WTC11 (cell line): Measurements from ENCODE around the gene ZNF547. TPM values are rescaled to one million over a fixed set of nuclear protein-coding genes. Genes with fewer than 3 reads are reported as not detected.

ENCODE experiments used
- ATAC-seq: fragments of 200-7000 bp; cut with Tn5 transposase; 2 replicates; pipeline ENCODE4 v1.10.0; 2021; ENCODE audit warnings: mild to moderate bottlenecking, moderate library complexity
- CTCF ChIA-PET: fragments of 300-600 bp; sonication (Branson Sonifier 250); formaldehyde crosslinking; loops from one replicate; lab custom pipeline; 2021; ENCODE audit warnings: antibody characterized with exemption; lab: Charles Lee
- POLR2A ChIA-PET: fragments of 350-600 bp; sonication (Branson Sonifier 250); formaldehyde crosslinking; loops from one replicate; lab custom pipeline; 2021; ENCODE audit warnings: antibody characterized with exemption; lab: Charles Lee
- DNase-seq: peaks from one replicate; pipeline ENCODE4 v3.0.0; 2021; ENCODE audit warnings: low spot score
- H3K27ac Mint-ChIP-seq: 2 replicates; pipeline ENCODE4 v1.8.0; 2021; ENCODE audit warnings: mixed read lengths
- H3K27me3 Mint-ChIP-seq: 2 replicates; pipeline ENCODE4 v1.8.0; 2021; ENCODE audit warnings: low read depth, mild to moderate bottlenecking, moderate library complexity, mixed read lengths
- H3K36me3 Mint-ChIP-seq: 2 replicates; pipeline ENCODE4 v1.8.0; 2021; ENCODE audit warnings: mixed read lengths
- H3K4me1 Mint-ChIP-seq: 2 replicates; pipeline ENCODE4 v1.8.0; 2022; ENCODE audit warnings: mixed read lengths
- H3K4me3 Mint-ChIP-seq: 2 replicates; pipeline ENCODE4 v1.8.0; 2021; ENCODE audit warnings: mild to moderate bottlenecking, moderate library complexity, mixed read lengths
- H3K9me3 Mint-ChIP-seq: 2 replicates; pipeline ENCODE4 v1.8.0; 2021; ENCODE audit warnings: mixed read lengths
- AR ChIP-seq: fragments of 250-450 bp; sonication (Bioruptor Pico); IDR thresholded peaks from 2 replicates; pipeline ENCODE4 v1.9.0; 2021; ENCODE audit warnings: mild to moderate bottlenecking
- CDX4 ChIP-seq: fragments of 250-450 bp; sonication (Bioruptor Pico); IDR thresholded peaks from 2 replicates; pipeline ENCODE4 v1.9.0; 2021; ENCODE audit warnings: moderate library complexity, mild to moderate bottlenecking, inconsistent platforms, borderline replicate concordance
- CREM ChIP-seq: sonication (generic); formaldehyde crosslinking; IDR thresholded peaks from 2 replicates; pipeline ENCODE4 v1.8.1; 2022; ENCODE audit warnings: mild to moderate bottlenecking, missing genetic modification reagents, moderate library complexity
- CTCF ChIP-seq: fragments of 200-600 bp; IDR thresholded peaks from 2 replicates; pipeline ENCODE4 v1.8.0; 2022; ENCODE audit warnings: antibody characterized with exemption
- ELF4 ChIP-seq: sonication (generic); formaldehyde crosslinking; IDR thresholded peaks from 2 replicates; pipeline ENCODE4 v1.8.1; 2022; ENCODE audit warnings: low read depth, mild to moderate bottlenecking, moderate library complexity, missing genetic modification reagents
- ETV6 ChIP-seq: sonication (generic); formaldehyde crosslinking; IDR thresholded peaks from 2 replicates; pipeline ENCODE4 v1.8.1; 2022; ENCODE audit warnings: mild to moderate bottlenecking, missing genetic modification reagents
- FOXJ3 ChIP-seq: sonication (generic); formaldehyde crosslinking; IDR thresholded peaks from 2 replicates; pipeline ENCODE4 v1.9.0; 2021; ENCODE audit warnings: missing genetic modification reagents, mild to moderate bottlenecking, borderline replicate concordance
- GTF2I ChIP-seq: fragments of 250-450 bp; sonication (Bioruptor Pico); conservative IDR thresholded peaks from 2 replicates; pipeline ENCODE4 v1.4.0; 2021; ENCODE audit warnings: mild to moderate bottlenecking
- IRF2 ChIP-seq: sonication (generic); formaldehyde crosslinking; IDR thresholded peaks from 2 replicates; pipeline ENCODE4 v1.8.0; 2022; ENCODE audit warnings: low read depth, missing genetic modification reagents, borderline replicate concordance
- JAZF1 ChIP-seq: fragments of 250-450 bp; sonication (Bioruptor Pico); IDR thresholded peaks from 2 replicates; pipeline ENCODE4 v1.9.0; 2021; ENCODE audit warnings: moderate library complexity, mild to moderate bottlenecking, inconsistent platforms
- KAT7 ChIP-seq: sonication (generic); formaldehyde crosslinking; IDR thresholded peaks from 2 replicates; pipeline ENCODE4 v1.8.1; 2023; ENCODE audit warnings: missing genetic modification reagents, mild to moderate bottlenecking, borderline replicate concordance
- NFE2L1 ChIP-seq: sonication (generic); formaldehyde crosslinking; IDR thresholded peaks from 2 replicates; pipeline ENCODE4 v1.8.1; 2023; ENCODE audit warnings: missing genetic modification reagents
- PREB ChIP-seq: sonication (generic); formaldehyde crosslinking; IDR thresholded peaks from 2 replicates; pipeline ENCODE4 v1.8.1; 2022; ENCODE audit warnings: mild to moderate bottlenecking, missing genetic modification reagents, moderate library complexity, borderline replicate concordance
- SMAD4 ChIP-seq: sonication (generic); formaldehyde crosslinking; IDR thresholded peaks from 2 replicates; pipeline ENCODE4 v1.8.0; 2022; ENCODE audit warnings: mild to moderate bottlenecking, missing genetic modification reagents
- SOX15 ChIP-seq: fragments of 250-450 bp; sonication (Bioruptor Pico); IDR thresholded peaks from 2 replicates; pipeline ENCODE4 v1.9.0; 2021; ENCODE audit warnings: mild to moderate bottlenecking
- TEAD4 ChIP-seq: sonication (generic); formaldehyde crosslinking; IDR thresholded peaks from 2 replicates; pipeline ENCODE4 v1.8.0; 2022; ENCODE audit warnings: mild to moderate bottlenecking, missing genetic modification reagents
- ZNF281 ChIP-seq: sonication (generic); formaldehyde crosslinking; IDR thresholded peaks from 2 replicates; pipeline ENCODE4 v1.8.0; 2023; ENCODE audit warnings: mild to moderate bottlenecking, missing genetic modification reagents
- ZNF396 ChIP-seq: fragments of 250-450 bp; sonication (Bioruptor Pico); IDR thresholded peaks from 2 replicates; pipeline ENCODE4 v1.8.0; 2021; ENCODE audit warnings: mild to moderate bottlenecking, moderate library complexity, borderline replicate concordance
- total RNA-seq: library from RNA; stranded (reverse); gene quantifications from 3 replicates; pipeline ENCODE4 v1.2.3, GENCODE V29; 2021

The ZNF547 gene
- total RNA-seq, 1 experiment from 2014 or later = 2.3 TPM

GRCh38 chr19:57382806-57383488 is 19.6 kb downstream of the ZNF547 start:
- Mint-ChIP-seq H3K36me3 (peaks cover 14% of the 10 kb centered on the region), H3K27me3 (peaks cover 16% of the 10 kb centered on the region), H3K27ac (no peak overlapping the region), H3K9me3 (peaks cover 19% of the 10 kb centered on the region), H3K4me1 (no peaks in the 10 kb centered on the region), H3K4me3 (no peak overlapping the region)
- POLR2A ChIA-PET = no interaction called here
- no peak for ATAC-seq
- DNase-seq = no peak
- TF ChIP-seq TEAD4 (CRISPR knock-in tag) = no peak
- no peak for TF ChIP-seq CDX4
- no peak for TF ChIP-seq NFE2L1
- no peak for TF ChIP-seq SMAD4 (CRISPR knock-in tag)
- TF ChIP-seq SOX15 (CRISPR knock-in tag) = no peak
- CTCF ChIA-PET = interaction anchor here (0.7 kb wide), 1 partner anchor 771 kb away, joined by 3 read pairs; no protein-coding TSS in a partner anchor

GRCh38 chr19:57389194-57389729 is 25.9 kb downstream of the ZNF547 start:
- Mint-ChIP-seq H3K27me3 (peaks cover 19% of the 10 kb centered on the region), H3K27ac (peak overlapping the region; percentile 97), H3K4me1 (peaks cover 13% of the 10 kb centered on the region), H3K36me3 (no peaks in the 10 kb centered on the region), H3K9me3 (no peaks in the 10 kb centered on the region), H3K4me3 (peak overlapping the region; percentile 95)
- ChIA-PET CTCF (interaction anchor here (0.6 to 1.9 kb wide), 8 partner anchors 14 to 285 kb away, joined by 3 to 9 read pairs (median 4); partner anchors contain the start of genes TRAPPC2B, ZNF547 and ZNF549), POLR2A (interaction anchor here (0.6 to 1.4 kb wide), 5 partner anchors 26 to 225 kb away, joined by 3 to 6 read pairs (median 4); partner anchors contain the start of genes TRAPPC2B, ZNF134, ZNF264 and ZNF304)
- ATAC-seq (no peak), DNase-seq (no peak)
- no peak for TF ChIP-seq PREB (CRISPR knock-in tag)
- no peak for TF ChIP-seq AR (CRISPR knock-in tag)
- no peak for TF ChIP-seq ELF4
- TF ChIP-seq JAZF1 (CRISPR knock-in tag) = no peak
- no peak for TF ChIP-seq ETV6 (CRISPR knock-in tag)
- TF ChIP-seq IRF2 (CRISPR knock-in tag) = no peak
- no peak for TF ChIP-seq KAT7 (CRISPR knock-in tag)
- no peak for TF ChIP-seq ZNF281 (CRISPR knock-in tag)
- TF ChIP-seq GTF2I = no peak
- no peak for TF ChIP-seq CTCF
- TF ChIP-seq FOXJ3 (CRISPR knock-in tag) = no peak
- TF ChIP-seq CREM (CRISPR knock-in tag) = no peak
- no peak for TF ChIP-seq ZNF396 (CRISPR knock-in tag)
